ENCODE results near the gene MET. TPM values are rescaled to one million over a fixed set of nuclear protein-coding genes. Genes with fewer than 3 reads are reported as not detected.

The MET gene
- total RNA-seq, 2 donors from 2014 or later = 2.5 to 7.3 TPM

DNA sequence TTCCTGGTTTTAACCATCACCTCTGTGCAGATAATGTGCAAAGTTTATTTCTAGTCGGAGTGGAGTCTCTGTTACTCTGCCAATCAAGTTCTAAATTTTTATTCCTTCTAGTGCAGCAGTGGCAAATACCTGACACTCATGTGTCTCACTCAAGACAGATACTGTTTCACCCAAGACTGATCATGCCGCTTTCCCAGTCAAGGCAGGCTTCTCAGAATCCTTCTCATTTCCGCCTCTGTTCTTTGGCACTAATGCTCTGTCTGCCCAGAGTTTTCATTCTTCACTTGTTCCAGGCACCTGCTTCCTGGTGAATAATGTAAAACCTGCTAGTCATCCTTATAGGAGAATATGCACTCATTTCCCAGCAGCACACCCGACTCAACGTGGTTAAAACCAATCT lies 24.7 kb downstream of the MET start:
- 43 to 56% methylated on average over 4 to 5 of the region's 5 CpGs for WGBS, 2 experiments (ENCODE audit: insufficient coverage in 1 of 2, insufficient read length in 1 of 2)
- H3K36me3 ChIP-seq (ENCODE audit: control insufficient read depth, insufficient read depth, low read length) = no peaks in the 10 kb centered on the region
- no peaks in the 10 kb centered on the region for H3K27me3 ChIP-seq (ENCODE audit: control insufficient read depth, insufficient read depth, low read length, poor library complexity, severe bottlenecking)
- H3K4me3 ChIP-seq (ENCODE audit: low read length) = no peak overlapping the region
- Mint-ChIP-seq H3K4me3 (no peak overlapping the region), H3K27me3 (ENCODE audit: insufficient read depth) (no peaks in the 10 kb centered on the region), H3K27ac (no peak overlapping the region), H3K36me3 (ENCODE audit: low read depth) (no peaks in the 10 kb centered on the region), H3K4me1 (peaks cover 10% of the 10 kb centered on the region), H3K9me3 (no peaks in the 10 kb centered on the region)
- H3K9ac ChIP-seq (ENCODE audit: extremely low read depth, low read length, poor library complexity, severe bottlenecking) = no peak overlapping the region
- H3K27ac ChIP-seq (ENCODE audit: low read depth, low read length) = no peak overlapping the region
- DNase-seq = no peak
- H3K9me3 ChIP-seq (ENCODE audit: control insufficient read depth, low read length) = no peaks in the 10 kb centered on the region
- TF ChIP-seq, protein P1, sequence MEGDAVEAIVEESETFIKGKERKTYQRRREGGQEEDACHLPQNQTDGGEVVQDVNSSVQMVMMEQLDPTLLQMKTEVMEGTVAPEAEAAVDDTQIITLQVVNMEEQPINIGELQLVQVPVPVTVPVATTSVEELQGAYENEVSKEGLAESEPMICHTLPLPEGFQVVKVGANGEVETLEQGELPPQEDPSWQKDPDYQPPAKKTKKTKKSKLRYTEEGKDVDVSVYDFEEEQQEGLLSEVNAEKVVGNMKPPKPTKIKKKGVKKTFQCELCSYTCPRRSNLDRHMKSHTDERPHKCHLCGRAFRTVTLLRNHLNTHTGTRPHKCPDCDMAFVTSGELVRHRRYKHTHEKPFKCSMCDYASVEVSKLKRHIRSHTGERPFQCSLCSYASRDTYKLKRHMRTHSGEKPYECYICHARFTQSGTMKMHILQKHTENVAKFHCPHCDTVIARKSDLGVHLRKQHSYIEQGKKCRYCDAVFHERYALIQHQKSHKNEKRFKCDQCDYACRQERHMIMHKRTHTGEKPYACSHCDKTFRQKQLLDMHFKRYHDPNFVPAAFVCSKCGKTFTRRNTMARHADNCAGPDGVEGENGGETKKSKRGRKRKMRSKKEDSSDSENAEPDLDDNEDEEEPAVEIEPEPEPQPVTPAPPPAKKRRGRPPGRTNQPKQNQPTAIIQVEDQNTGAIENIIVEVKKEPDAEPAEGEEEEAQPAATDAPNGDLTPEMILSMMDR (conservative IDR thresholded peaks at IDR 0.05) = no peak
- no peaks in the 10 kb centered on the region for H3K4me1 ChIP-seq (ENCODE audit: control insufficient read depth, insufficient read depth, low read length)

DNA sequence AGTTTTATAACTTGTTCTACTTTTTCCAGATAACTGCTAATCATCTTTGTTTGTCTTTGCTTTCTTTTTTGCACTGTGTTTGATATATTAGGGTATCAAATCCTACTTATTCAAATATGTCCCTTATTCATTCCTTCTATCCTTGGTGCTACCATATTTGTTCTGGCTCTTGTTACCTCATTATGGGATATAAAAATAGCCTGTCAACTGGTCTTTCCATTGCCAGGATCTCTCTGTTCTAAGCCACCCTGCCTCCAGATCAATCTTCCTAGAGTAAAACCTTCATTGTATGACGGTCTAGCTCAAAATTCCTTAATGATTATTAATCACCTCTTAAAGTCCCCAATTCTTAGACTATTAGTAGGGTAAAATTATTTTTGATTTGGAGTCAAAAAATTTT lies 25.2 kb downstream of the MET start:
- Histone ChIP-seq H3K9ac (ENCODE audit: extremely low read depth, low read length, poor library complexity, severe bottlenecking) (no peak overlapping the region), H3K4me3 (ENCODE audit: low read length) (no peak overlapping the region), H3K9me3 (ENCODE audit: control insufficient read depth, low read length) (no peaks in the 10 kb centered on the region), H3K36me3 (ENCODE audit: control insufficient read depth, insufficient read depth, low read length) (no peaks in the 10 kb centered on the region), H3K4me1 (ENCODE audit: control insufficient read depth, insufficient read depth, low read length) (no peaks in the 10 kb centered on the region), H3K27ac (ENCODE audit: low read depth, low read length) (no peak overlapping the region), H3K27me3 (ENCODE audit: control insufficient read depth, insufficient read depth, low read length, poor library complexity, severe bottlenecking) (no peaks in the 10 kb centered on the region)
- WGBS, 2 experiments (ENCODE audit: insufficient coverage in 1 of 2, insufficient read length in 1 of 2) = 100% methylated on average over 1 of the region's 1 CpG; no CpG with 5 or more reads in 1 of the 2 experiments
- H3K27me3 Mint-ChIP-seq (ENCODE audit: insufficient read depth) = no peaks in the 10 kb centered on the region
- H3K27ac Mint-ChIP-seq = no peak overlapping the region
- H3K4me3 Mint-ChIP-seq = no peak overlapping the region
- DNase-seq = no peak
- H3K9me3 Mint-ChIP-seq = no peaks in the 10 kb centered on the region
- TF ChIP-seq, protein P1 (conservative IDR thresholded peaks at IDR 0.05) = no peak
- no peaks in the 10 kb centered on the region for H3K36me3 Mint-ChIP-seq (ENCODE audit: low read depth)
- peaks cover 10% of the 10 kb centered on the region for H3K4me1 Mint-ChIP-seq

DNA sequence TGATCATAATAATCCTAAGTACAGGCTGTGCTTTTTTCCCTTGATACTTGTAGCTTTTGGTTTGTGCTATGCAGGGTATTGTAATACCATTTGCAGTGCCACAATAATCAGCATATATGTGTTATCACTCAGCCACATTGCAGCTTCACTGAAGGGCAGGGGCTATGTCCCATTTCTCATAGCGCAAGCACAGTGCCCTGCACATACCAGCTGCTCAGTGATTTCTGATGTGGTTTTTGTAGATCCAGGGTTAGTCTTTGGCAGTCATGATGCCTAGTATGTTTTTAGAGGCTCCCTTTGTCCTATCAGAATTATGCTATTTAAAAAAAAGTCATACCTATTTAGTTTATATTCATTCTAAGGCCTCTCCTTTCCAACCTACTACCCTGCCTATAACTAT lies 25.8 kb downstream of the MET start:
- TF ChIP-seq, protein P1 (conservative IDR thresholded peaks at IDR 0.05) = no peak
- H3K9ac ChIP-seq (ENCODE audit: extremely low read depth, low read length, poor library complexity, severe bottlenecking) = no peak overlapping the region
- WGBS, 2 experiments (ENCODE audit: insufficient coverage in 1 of 2, insufficient read length in 1 of 2) = 97 to 100% methylated on average over 1 of the region's 1 CpG

More for the DNA sequence above, 25.8 kb downstream of the MET start:
- H3K36me3 Mint-ChIP-seq (ENCODE audit: low read depth) = no peaks in the 10 kb centered on the region
- no peaks in the 10 kb centered on the region for H3K27me3 Mint-ChIP-seq (ENCODE audit: insufficient read depth)
- H3K4me3 Mint-ChIP-seq = no peak overlapping the region
- Histone ChIP-seq H3K27ac (ENCODE audit: low read depth, low read length) (no peak overlapping the region), H3K4me3 (ENCODE audit: low read length) (no peak overlapping the region), H3K4me1 (ENCODE audit: control insufficient read depth, insufficient read depth, low read length) (no peaks in the 10 kb centered on the region), H3K36me3 (ENCODE audit: control insufficient read depth, insufficient read depth, low read length) (no peaks in the 10 kb centered on the region), H3K9me3 (ENCODE audit: control insufficient read depth, low read length) (no peaks in the 10 kb centered on the region), H3K27me3 (ENCODE audit: control insufficient read depth, insufficient read depth, low read length, poor library complexity, severe bottlenecking) (no peaks in the 10 kb centered on the region)
- no peaks in the 10 kb centered on the region for H3K9me3 Mint-ChIP-seq
- no peak overlapping the region for H3K27ac Mint-ChIP-seq
- peaks cover 10% of the 10 kb centered on the region for H3K4me1 Mint-ChIP-seq
- DNase-seq = no peak
